Neural cell (in vitro differentiated cells): ENCODE data around the gene ANO4.

ENCODE experiments used
- CTCF ChIP-seq: fragments of 450-650 bp; IDR thresholded peaks from 2 replicates; pipeline ENCODE4 v1.5.1; 2014; ENCODE audit warnings: antibody characterized with exemption, mild to moderate bottlenecking, moderate library complexity; ENCODE audit not compliant: poor library complexity, severe bottlenecking
- EP300 ChIP-seq: fragments of 450-650 bp; conservative IDR thresholded peaks from 2 replicates; pipeline ENCODE4 v1.6.1; 2014; ENCODE audit warnings: antibody characterized with exemption, mild to moderate bottlenecking, moderate library complexity; ENCODE audit not compliant: poor library complexity, severe bottlenecking
- EZH2 ChIP-seq: fragments of 200-600, 300-800 bp; shearing (Covaris generic), sonication (generic); IDR thresholded peaks from 2 replicates; pipeline ENCODE4 v1.6.1; 2014; ENCODE audit warnings: antibody characterized with exemption, low read length, borderline replicate concordance, mild to moderate bottlenecking; ENCODE audit not compliant: insufficient read depth, poor library complexity, severe bottlenecking
- MXI1 ChIP-seq: fragments of 450-650 bp; conservative IDR thresholded peaks from 2 replicates; pipeline ENCODE4 v1.6.1; 2014; ENCODE audit warnings: antibody characterized with exemption, mild to moderate bottlenecking; ENCODE audit not compliant: poor library complexity, severe bottlenecking
- POLR2AphosphoS5 ChIP-seq: IDR thresholded peaks from 2 replicates; pipeline ENCODE4 v1.6.1; 2012
- REST ChIP-seq: IDR thresholded peaks from 2 replicates; pipeline ENCODE4 v1.6.1; 2012; ENCODE audit warnings: borderline replicate concordance

GRCh38 chr12:101051151-101051550 lies 256.6 kb downstream of the ANO4 start:
- TF ChIP-seq POLR2AphosphoS5 (no peak), CTCF (no peak), EP300 (no peak), EZH2 (no peak), REST (no peak), MXI1 (no peak)
